HG03066 (cell line): ENCODE data around the gene NTN1.
"Not testable (repeated sequence)": the region's sequence is repeated elsewhere in the genome, so short reads cannot be mapped to it uniquely, and the experiment has no call there.

Experiments
- ATAC-seq: cut with Tn5 transposase; IDR thresholded peaks from one replicate; pipeline ENCODE4 v1.9.1; 2021; ENCODE audit warnings: low read depth; ENCODE audit not compliant: unreplicated experiment

Gene NTN1

DNA sequence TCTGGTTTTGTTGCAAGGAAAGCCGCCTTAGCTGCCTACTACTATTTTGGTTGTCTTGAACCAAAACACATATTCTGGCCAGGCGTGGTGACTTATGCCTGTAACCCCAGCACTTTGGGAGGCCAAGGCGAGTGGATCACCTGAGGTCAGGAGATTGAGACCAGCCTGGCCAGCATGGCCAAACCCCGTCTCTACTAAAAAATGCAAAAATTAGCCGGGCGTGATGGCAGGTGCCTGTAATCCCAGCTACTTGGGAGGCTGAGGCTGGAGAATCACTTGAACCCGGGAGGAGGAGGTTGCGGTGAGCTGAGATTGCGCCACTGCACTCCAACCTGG is 236.3 kb downstream of the NTN1 start:
- not testable (repeated sequence) for ATAC-seq

GRCh38 chr17:9258115-9259015 is 237.1 kb downstream of the NTN1 start:
- no peak for ATAC-seq

- ATAC-seq, result no peak
These were observed 238.1 kb downstream of the NTN1 start for GRCh38 chr17:9259419-9259818.

GRCh38 chr17:9261081-9262012 is 240.0 kb downstream of the NTN1 start:
- no peak for ATAC-seq

DNA sequence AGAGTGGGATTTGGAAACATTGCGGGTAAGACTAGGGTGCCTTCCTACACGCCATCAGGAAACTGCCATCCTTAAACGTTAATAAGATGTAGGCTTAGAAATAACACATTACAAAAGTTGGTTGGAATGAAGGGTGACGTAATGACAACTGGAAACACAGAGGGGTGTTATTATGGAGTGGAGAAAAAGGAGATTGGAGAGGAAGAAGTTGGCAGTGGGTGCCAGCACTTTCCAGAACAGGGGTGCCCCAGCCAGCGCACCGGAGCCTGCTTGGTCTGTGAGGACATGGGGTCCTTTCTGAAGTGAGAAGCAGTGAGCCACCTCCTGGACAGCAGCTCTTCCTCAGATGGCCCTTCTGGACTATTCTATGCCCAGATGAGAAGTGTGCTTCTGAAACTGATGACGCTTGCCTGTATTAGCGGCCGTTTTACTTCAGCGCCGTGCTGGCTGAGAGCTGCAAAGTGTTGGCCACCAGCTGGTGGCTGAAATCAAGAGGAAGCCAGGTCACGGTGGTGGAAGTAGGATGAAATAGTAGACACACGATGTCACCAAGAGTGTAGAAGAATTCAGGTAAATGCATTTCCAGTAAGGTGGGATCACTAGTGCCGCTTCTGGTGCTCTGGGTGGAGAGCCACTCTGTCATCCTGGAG is 244.8 kb downstream of the NTN1 start:
- ATAC-seq, result no peak

- no peak for ATAC-seq
These were observed 245.4 kb downstream of the NTN1 start for GRCh38 chr17:9266697-9267117.

DNA sequence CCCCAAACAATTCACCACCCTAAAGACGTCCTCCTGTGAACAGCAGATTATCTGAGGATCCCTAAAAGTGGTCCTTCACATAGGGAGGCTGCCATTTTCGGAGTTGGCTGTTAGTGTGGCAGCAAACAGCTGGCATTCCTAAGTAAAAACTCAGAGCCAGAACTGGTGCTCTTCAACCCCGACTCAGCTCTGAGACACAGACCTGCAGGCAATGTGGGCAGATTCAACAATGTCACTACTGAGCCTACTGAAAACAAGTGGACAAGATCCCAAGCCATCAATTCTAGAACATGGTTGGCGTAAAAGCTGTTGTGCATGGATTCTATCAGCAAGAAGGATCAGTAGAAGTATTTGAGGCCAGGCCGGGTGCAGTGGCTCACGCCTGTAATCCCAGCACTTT is 247.2 kb downstream of the NTN1 start:
- ATAC-seq, result no peak

DNA sequence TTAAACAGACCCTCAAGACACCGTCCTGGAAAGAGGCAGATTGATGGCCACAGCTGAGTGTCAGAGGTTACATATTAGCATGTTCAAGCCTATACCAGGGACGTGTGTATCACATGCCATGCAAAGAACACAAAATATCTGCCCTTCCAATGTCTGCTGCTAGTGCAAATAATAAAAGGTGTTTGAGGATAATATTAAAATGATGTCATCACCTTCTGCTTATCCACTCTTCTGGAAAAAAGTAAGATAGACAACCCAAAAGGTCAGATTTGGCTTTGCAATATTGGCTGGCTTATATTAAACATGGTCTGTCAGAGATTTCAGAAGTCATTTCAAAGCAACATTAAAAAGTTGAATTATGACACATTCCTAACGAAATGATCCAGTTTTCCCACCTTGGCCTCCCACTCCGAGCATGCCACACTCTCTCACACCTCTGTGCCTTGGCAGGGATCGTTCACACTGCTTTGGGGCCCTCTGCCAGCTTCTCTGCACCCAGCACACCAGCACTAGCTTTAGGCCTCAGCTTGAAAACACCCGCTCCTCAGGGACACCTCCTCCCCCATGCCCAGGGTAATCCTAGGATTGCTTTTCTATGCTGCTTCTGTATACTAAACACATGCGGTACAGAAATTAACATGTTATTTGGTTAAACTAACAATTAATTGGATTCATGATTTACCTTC is 248.2 kb downstream of the NTN1 start:
- no peak for ATAC-seq

DNA sequence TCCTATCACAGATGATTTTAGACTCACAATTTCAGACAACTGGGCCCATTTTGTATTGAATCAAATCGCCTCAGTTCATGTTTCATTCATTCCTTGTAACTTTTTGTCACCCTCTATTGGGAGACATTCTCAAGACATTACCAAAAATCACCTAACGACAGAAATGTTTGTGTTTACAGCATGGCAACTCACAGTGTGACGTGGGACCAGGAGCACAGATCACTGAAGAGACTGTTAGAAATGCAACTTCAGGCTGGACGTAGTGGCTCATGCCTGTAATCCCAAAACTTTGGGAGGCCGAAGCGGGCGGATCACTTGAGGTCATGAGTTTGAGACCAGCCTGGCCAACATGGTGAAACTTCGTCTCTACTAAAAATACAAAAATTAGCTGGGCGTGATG is 249.6 kb downstream of the NTN1 start:
- ATAC-seq, result no peak

- no peak for ATAC-seq
These were observed 250.7 kb downstream of the NTN1 start for GRCh38 chr17:9271989-9272388.

DNA sequence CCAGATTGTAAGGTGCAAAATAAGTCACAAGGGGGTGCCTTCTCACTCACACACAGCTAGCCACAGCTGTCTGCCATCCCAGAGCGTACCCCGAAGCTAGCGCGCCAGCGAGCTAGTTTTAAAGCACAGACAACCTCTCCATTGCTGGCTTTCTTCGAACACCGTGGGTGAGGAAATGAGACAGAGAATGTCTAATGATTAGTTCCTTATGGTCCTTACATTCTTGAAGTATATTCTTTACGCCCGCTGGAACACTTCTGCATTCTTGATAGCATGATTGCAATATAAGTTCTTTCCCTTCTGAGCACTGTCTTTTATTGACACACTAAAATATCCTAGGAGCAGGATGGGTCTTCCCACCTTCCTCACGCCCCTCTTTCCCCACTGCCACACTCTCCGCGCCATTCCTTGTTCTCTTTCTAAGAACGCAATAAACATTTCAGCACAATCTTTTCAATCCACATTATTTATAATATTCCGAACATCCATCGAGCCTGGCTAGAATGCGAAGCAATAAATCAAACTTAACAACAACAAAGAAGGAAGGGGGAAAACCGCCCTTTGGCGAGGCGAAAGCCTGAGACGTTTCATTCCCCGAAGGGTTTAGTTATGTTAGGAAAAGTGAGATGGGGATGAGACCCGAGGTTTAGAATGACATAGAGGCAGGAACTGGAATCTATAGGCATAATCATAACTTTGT is 251.3 kb downstream of the NTN1 start:
- ATAC-seq, result no peak

DNA sequence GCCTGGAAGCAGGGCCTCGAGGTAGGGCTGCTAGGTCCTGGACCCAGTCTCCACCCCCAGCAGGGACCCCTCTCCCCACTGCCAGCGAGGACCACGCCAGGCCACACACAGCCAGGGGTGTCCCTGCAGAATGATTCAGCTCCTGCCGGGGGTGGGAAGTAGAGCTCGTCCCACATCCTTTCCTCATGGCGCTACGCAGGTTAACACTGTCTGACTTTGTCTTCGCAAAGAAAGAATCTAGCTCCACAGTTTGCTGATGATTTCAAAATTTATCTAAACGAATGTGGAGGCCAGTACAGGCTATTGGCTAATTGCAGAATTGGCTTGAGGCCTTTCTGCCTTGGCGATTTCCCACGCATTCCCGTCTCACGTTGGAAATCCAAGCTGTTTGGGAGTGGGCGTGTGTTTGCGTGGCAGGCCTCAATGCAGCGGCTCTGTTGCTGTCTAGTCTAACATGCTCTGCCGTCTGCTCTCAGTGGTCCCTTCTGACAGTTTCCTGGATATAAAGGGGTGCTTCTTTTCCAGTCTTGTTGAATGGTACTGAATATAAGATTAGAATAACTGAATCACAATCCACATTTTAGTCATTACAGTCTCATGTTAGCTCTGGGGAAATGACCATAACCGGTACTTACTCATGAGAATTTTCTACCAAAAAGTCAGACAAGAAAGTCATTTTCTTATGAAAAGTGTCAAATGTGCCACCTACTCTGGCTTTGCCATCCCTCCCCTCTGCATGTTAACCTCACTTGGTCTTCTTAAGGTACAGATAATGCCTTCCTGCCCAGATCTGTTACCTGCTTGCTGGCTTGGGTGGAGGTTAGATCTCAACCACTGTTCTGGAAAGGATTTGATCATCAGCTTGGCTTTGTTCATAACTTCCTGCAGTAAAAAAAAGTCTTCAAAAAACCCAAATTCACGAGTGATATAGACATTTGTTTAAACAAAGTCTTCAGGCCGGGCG is 252.4 kb downstream of the NTN1 start:
- no peak for ATAC-seq

GRCh38 chr17:9274973-9275372 is 253.7 kb downstream of the NTN1 start:
- no peak for ATAC-seq

DNA sequence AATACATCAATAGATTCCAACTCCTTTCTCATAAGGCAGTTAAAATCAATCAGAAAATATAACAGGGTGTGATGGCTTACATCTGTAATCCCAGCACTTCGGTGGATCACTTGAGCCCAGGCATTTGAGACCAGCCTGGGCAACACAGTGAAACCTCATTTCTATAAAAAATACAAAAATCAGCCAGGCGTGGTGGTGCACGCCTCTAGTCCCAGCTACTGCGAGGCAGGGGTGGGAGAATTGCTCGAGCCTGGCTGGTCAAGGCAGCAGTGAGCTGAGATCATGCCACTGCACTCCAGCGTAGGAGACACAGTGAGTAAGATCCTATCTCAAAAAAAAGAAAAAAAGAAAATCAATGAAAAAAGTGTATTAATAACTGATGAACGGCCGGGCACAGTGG is 258.6 kb downstream of the NTN1 start:
- no peak for ATAC-seq

- no peak for ATAC-seq
These were observed 262.6 kb downstream of the NTN1 start for GRCh38 chr17:9283909-9284308.

- ATAC-seq, result no peak
These were observed 263.6 kb downstream of the NTN1 start for GRCh38 chr17:9284884-9285283.

GRCh38 chr17:9285602-9286427 is 264.5 kb downstream of the NTN1 start:
- ATAC-seq, result no peak

GRCh38 chr17:9286434-9286833 is 265.1 kb downstream of the NTN1 start:
- no peak for ATAC-seq
